Thyroid gland (tissue), 4 donors: ENCODE results near the gene RPS26. TPM values are rescaled to one million over a fixed set of nuclear protein-coding genes. Genes with fewer than 3 reads are reported as not detected.
"Not testable (repeated sequence)": the region's sequence is repeated elsewhere in the genome, so short reads cannot be mapped to it uniquely, and the experiment has no call there.

Experiments
- DNase-seq, 2 donors: peaks; one replicate each; pipeline ENCODE4 v3.0.0-alpha.2; 2019
- H3K27ac ChIP-seq, 3 donors: fragments of 200-600 bp; sonication (generic); 1 replicate in 2 of 3; 2 replicates in 1 of 3; pipeline ENCODE4 v1.5.1; 2016 to 2019; ENCODE audit warnings: mild to moderate bottlenecking in 1 of 3, moderate library complexity in 1 of 3
- H3K27me3 ChIP-seq: fragments of 200-600 bp; sonication (generic); one replicate; pipeline ENCODE4 v1.5.1; 2019
- H3K36me3 ChIP-seq, 2 donors: fragments of 200-600 bp; sonication (generic); one replicate each; pipeline ENCODE4 v1.5.1; 2016 to 2019
- H3K4me1 ChIP-seq, 2 donors: fragments of 200-600 bp; sonication (generic); one replicate each; pipeline ENCODE4 v1.5.1; 2017 to 2019
- H3K4me3 ChIP-seq, 3 donors: fragments of 200-600 bp; sonication (generic); replicated peaks in 1 of 3; 1 replicate in 2 of 3; 2 replicates in 1 of 3; pipeline ENCODE4 v1.5.1; 2016; ENCODE audit warnings: mild to moderate bottlenecking in 1 of 3
- H3K9me3 ChIP-seq: fragments of 200-600 bp; sonication (generic); one replicate; pipeline ENCODE4 v1.5.1; 2017
- POLR2A ChIP-seq, 2 donors: fragments of 450-650 bp; IDR thresholded peaks; one replicate each; pipeline ENCODE4 v1.6.1; 2017; ENCODE audit warnings: antibody characterized with exemption in 2 of 2, mild to moderate bottlenecking in 2 of 2, moderate library complexity in 1 of 2
- WGBS, 2 donors: methylation state at CpG; one replicate each; pipeline ENCODE4 v1.1.5; 2017; 5-methylcytosine and 5-hydroxymethylcytosine counted together
- intact Hi-C: fragments of 100-400 bp; cut with DNase I; formaldehyde crosslinking; loops from one replicate; pipeline ENCODE4 v1.15.1; 2023
- total RNA-seq, 4 donors: library from RNA; depleted of rRNA; stranded (reverse); fragments of >200 nt; gene quantifications; one replicate each; pipeline ENCODE4 v1.2.3, GENCODE V29; 2016
- TF ChIP-seq, protein P1 (sequence below), 6 experiments: fragments of 200-600 bp in 3 of 6; fragments of 450-650 bp in 3 of 6; sonication (generic) in 3 of 6; IDR thresholded peaks; one replicate each; pipeline ENCODE4 v1.5.1; 2016 to 2019; ENCODE audit warnings: antibody characterized with exemption in 6 of 6, mild to moderate bottlenecking in 2 of 6, inconsistent platforms in 1 of 6, moderate library complexity in 1 of 6

The RPS26 gene
- total RNA-seq, 4 donors from 2014 or later, result 81.4 to 1,193 (median 632) TPM

DNA sequence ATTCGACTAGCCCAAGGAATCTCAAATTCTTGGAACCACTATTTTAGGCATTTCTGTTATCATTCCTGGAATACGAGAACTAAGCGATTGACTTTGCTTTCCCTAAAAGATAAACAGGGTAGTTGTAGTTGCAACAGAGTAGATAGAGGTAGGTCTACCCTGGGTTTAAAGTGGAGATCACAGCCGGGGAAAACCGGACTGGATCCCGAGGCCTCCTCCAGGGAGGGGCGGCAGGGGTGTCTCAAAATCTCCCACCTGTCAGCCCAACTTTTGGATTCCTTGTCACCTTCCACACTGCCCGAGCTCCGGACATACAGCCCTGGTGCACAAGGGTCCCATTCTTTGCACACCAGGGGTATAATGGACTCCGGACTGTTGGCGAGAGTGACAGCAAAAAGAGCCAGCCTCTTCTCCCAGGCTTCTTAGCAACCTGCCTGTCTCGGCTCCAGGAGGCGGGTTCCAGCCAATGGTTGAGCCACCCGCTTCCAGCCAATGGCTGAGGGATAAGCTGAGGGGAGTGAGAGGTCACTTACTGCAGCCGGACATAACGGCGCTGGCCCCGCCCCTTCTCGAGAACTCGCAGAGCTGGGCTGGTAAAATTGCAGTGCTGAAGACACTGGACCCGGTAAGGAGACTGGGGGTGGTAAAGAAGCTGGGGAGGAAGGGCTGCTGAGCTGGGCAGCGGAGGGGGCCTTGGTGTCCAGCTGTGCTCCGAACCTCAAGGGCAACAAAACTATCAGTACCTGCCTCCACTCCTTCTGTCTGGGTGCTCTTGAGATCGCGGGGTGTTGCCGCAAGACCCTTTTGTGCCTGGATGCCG lies 44.8 kb upstream of the RPS26 start, which contains the start of gene SUOX:
TSS of gene SUOX (plus strand) at position 562 of the 820 bp plus-strand sequence. CDS start 4,946 bp downstream, outside the sequence.
- Histone ChIP-seq H3K9me3 (no peaks in the 10 kb centered on the region), H3K27me3 (no peaks in the 10 kb centered on the region), H3K36me3 (peaks cover 19 to 24% of the 10 kb centered on the region in 2 donors), H3K4me1 (peaks cover 11 to 13% of the 10 kb centered on the region in 2 donors), H3K4me3 (peak within 1 kb of the TSS; percentile 51 to 54 (median 51)), H3K27ac (peak within 1 kb of the TSS; percentile 72 to 83 (median 73))
- TF ChIP-seq, protein P1, sequence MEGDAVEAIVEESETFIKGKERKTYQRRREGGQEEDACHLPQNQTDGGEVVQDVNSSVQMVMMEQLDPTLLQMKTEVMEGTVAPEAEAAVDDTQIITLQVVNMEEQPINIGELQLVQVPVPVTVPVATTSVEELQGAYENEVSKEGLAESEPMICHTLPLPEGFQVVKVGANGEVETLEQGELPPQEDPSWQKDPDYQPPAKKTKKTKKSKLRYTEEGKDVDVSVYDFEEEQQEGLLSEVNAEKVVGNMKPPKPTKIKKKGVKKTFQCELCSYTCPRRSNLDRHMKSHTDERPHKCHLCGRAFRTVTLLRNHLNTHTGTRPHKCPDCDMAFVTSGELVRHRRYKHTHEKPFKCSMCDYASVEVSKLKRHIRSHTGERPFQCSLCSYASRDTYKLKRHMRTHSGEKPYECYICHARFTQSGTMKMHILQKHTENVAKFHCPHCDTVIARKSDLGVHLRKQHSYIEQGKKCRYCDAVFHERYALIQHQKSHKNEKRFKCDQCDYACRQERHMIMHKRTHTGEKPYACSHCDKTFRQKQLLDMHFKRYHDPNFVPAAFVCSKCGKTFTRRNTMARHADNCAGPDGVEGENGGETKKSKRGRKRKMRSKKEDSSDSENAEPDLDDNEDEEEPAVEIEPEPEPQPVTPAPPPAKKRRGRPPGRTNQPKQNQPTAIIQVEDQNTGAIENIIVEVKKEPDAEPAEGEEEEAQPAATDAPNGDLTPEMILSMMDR (IDR thresholded peaks at IDR 0.05), result no peak
- peak; percentile 19 to 83 for TF ChIP-seq POLR2A (IDR thresholded peaks at IDR 0.05)
- WGBS, 2 donors, result 3% methylated on average over 18 to 23 of the region's 27 CpGs
- intact Hi-C loops, result no loop called here
- peak; percentile 99 for DNase-seq

DNA sequence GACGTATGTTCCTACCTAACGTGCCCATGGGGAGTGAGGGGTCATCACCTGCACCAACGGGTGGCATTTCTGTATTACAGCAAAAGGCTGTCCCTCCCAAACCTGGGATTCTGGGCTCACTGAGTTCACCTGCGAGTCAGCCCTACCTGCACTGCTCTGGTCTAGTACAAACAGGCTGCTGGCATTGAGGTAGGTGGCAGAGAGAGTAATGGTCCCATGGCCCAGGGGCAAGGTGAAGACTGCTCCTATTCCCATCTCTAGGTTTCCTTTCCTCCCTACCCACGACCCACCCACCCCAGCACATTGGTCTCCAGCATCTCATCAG lies 44.2 kb upstream of the RPS26 start:
- Histone ChIP-seq H3K9me3 (no peaks in the 10 kb centered on the region), H3K36me3 (peaks cover 13 to 19% of the 10 kb centered on the region in 2 donors), H3K27me3 (no peaks in the 10 kb centered on the region), H3K27ac (peak overlapping the region; percentile 72 to 77 (median 73)), H3K4me1 (peaks cover 11 to 13% of the 10 kb centered on the region in 2 donors), H3K4me3 (peak overlapping the region; percentile 45 to 54 (median 51))
- intact Hi-C loops, result no loop called here
- peak; percentile 32 for DNase-seq
- WGBS, 2 donors, result 2 to 8% methylated on average over 2 to 5 of the region's 5 CpGs
- TF ChIP-seq, protein P1 (IDR thresholded peaks at IDR 0.05), result no peak
- TF ChIP-seq POLR2A (IDR thresholded peaks at IDR 0.05), result no peak

DNA sequence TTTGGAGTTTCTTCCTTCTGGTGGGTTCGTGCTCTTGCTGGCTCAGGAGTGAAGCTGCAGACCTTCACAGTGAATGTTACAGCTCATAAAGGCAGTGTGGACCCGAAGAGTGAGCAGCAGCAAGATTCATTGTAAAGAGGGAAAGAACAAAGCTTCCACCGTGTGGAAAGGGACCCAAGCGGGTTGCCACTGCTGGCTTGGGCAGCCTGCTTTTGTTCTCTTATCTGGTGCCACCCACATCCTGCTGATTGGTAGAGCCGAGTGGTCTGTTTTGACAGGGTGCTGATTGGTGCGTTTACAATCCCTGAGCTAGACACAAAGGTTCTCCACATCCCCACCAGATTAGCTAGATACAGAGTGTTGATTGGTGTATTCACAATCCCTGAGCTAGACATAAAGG lies 42.2 kb upstream of the RPS26 start:
- intact Hi-C loops, H3K27me3 ChIP-seq, DNase-seq, H3K4me3 ChIP-seq, H3K27ac ChIP-seq, H3K9me3 ChIP-seq: not testable (repeated sequence)
- peaks cover 11 to 13% of the 10 kb centered on the region in 2 donors for H3K4me1 ChIP-seq
- peaks cover 6 to 11% of the 10 kb centered on the region in 2 donors for H3K36me3 ChIP-seq
- WGBS, 2 donors, result 70 to 82% methylated on average over 6 of the region's 6 CpGs

DNA sequence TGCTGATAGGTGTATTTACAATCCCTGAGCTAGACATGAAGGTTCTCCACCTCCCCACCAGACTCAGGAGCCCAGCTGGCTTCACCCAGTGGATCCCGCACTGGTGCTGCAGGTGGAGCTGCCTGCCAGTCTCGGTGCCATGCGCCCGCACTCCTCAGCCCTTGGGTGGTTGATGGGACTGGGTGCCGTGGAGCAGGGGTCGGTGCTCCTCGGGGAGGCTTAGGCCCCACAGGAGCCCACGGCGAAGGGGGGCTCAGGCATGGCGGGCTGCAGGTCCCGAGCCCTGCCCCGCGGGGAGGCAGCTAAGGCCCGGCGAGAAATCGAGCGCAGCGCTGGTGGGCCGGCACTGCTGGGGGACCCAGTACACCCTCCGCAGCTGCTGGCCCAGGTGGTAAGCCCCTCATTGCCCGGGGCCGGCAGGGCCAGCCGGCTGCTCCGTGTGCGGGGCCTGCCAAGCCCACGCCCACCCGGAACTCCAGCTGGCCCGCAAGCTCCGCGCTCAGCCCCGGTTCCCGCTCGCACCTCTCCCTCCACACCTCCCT lies 41.6 kb upstream of the RPS26 start:
- intact Hi-C loops, result loop anchor here (5.0 kb wide), 1 partner anchor 37 kb away; no protein-coding TSS in a partner anchor
- DNase-seq, H3K4me3 ChIP-seq, H3K27ac ChIP-seq, H3K27me3 ChIP-seq, H3K9me3 ChIP-seq: not testable (repeated sequence)
- Histone ChIP-seq H3K36me3 (peaks cover 6 to 11% of the 10 kb centered on the region in 2 donors), H3K4me1 (peaks cover 11 to 13% of the 10 kb centered on the region in 2 donors)
- WGBS, 2 donors, result 90 to 95% methylated on average over 13 to 15 of the region's 33 CpGs

DNA sequence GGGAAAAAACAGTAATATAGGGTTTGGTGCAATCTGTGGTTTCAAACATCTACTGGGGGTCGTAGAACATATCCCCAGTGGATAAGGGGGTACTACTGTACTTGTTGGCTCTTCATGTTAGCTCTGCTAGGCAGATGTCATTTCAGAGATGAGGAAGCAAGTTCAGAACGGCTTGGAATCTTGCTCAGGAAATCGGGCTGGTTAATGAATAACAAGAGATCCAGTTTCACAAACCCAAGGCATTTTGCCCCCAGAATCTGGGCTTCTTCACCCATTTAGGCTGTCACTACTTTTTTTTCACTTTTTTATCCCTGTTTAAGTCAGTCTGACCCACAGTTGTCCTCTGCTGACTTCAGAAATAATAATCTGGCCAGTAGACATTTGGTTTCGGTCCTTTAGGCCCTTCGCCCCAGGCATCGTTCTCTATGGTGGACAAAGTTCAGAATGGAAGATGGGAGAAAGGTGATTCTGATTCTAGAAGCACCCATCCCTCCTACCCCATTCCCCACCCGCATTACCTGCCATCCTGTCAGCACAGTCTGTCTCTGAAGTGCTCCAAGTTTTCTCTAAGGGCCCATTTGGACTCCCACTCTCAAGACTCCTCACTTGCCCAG lies 40.1 kb upstream of the RPS26 start:
- peaks cover 6 to 11% of the 10 kb centered on the region in 2 donors for H3K36me3 ChIP-seq
- no peaks in the 10 kb centered on the region for H3K9me3 ChIP-seq
- intact Hi-C loops, result loop anchor here (5.0 kb wide), 1 partner anchor 36 kb away; no protein-coding TSS in a partner anchor
- H3K4me3 ChIP-seq, result no peak overlapping the region
- 80 to 85% methylated on average over 7 of the region's 7 CpGs for WGBS, 2 donors
- DNase-seq, result no peak
- no peaks in the 10 kb centered on the region for H3K27me3 ChIP-seq
- peaks cover 11 to 14% of the 10 kb centered on the region in 2 donors for H3K4me1 ChIP-seq
- no peak for TF ChIP-seq POLR2A (IDR thresholded peaks at IDR 0.05)
- TF ChIP-seq, protein P1 (IDR thresholded peaks at IDR 0.05), result no peak
- H3K27ac ChIP-seq, result no peak overlapping the region

DNA sequence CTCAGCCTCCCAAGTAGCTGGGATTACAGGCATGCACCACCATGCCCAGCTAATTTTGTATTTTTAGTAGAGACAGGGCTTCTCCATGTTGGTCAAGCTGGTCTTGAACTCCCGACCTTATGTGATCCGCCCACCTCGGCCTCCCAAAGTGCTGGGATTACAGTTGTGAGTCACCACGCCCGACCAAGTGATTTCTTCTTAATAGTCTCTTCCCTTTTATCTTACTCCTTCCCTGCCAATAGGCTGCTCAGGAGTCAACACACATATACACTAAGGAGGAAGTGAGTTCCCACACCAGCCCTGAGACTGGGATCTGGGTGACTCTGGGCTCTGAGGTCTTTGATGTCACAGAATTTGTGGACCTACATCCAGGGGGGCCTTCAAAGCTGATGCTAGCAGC lies 38.3 kb upstream of the RPS26 start:
- not testable (repeated sequence) for H3K27me3 ChIP-seq, H3K27ac ChIP-seq, H3K9me3 ChIP-seq, DNase-seq, H3K4me3 ChIP-seq
- intact Hi-C loops, result loop anchor here (5.0 kb wide), 1 partner anchor 34 kb away; no protein-coding TSS in a partner anchor
- 92 to 98% methylated on average over 5 of the region's 5 CpGs for WGBS, 2 donors
- H3K36me3 ChIP-seq, result peaks cover 6 to 11% of the 10 kb centered on the region in 2 donors
- H3K4me1 ChIP-seq, result peaks cover 5 to 13% of the 10 kb centered on the region in 2 donors
